PC-3 (cell line): Measurements from ENCODE around the gene TANK.

ENCODE experiments used
- CTCF ChIP-seq: fragments of 300-600 bp; sonication (generic); conservative IDR thresholded peaks from 2 replicates; pipeline ENCODE4 v1.5.1; 2017; ENCODE audit warnings: antibody characterized with exemption, low read depth, mild to moderate bottlenecking, low read length
- EZH2 ChIP-seq: fragments of 300-600 bp; sonication (generic); IDR thresholded peaks from one replicate; pipeline ENCODE4 v1.6.1; 2017; ENCODE audit warnings: antibody characterized with exemption, mild to moderate bottlenecking, low read length; ENCODE audit not compliant: unreplicated experiment

DNA sequence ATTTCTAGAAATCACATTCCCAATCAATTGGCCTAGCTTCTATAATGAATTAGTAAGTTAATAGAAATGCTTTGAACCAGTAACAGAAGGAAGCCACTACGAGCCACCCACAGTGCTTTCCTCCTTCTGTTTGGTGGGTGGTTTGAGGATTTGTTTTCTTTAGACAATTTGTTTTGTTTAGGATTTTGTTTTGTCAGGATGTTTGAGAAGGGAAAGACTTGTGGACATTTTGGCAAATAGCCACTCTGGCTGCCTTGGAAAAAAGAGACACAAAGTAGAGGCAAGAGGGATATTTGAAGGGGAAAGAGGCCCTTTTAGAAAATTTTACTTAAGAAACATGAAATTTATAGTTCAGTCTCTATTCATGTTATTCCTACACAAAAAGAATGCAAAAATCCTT is 47.7 kb downstream of the TANK start:
- no peak for TF ChIP-seq EZH2
- TF ChIP-seq CTCF, result no peak
